HG02840 (cell line): ENCODE data around the gene C10orf71.
A peak's percentile ranks its signal among the peaks of the same experiment; 100 is the strongest.

ENCODE experiments used
- ATAC-seq: cut with Tn5 transposase; IDR thresholded peaks from one replicate; pipeline ENCODE4 v1.9.1; 2021; ENCODE audit warnings: mild to moderate bottlenecking, moderate library complexity, moderate number of reproducible peaks; ENCODE audit not compliant: unreplicated experiment, low FRiP score

Gene C10orf71

GRCh38 chr10:49293208-49293603 lies 5.8 kb upstream of the C10orf71 start:
- ATAC-seq, result no peak

GRCh38 chr10:49294731-49295130 lies 4.2 kb upstream of the C10orf71 start:
- no peak for ATAC-seq

GRCh38 chr10:49295297-49295696 lies 3.7 kb upstream of the C10orf71 start:
- no peak for ATAC-seq

- no peak for ATAC-seq
Measured at GRCh38 chr10:49296382-49296781, 2.6 kb upstream of the C10orf71 start.

- no peak for ATAC-seq
Measured at GRCh38 chr10:49296836-49297235, 2.1 kb upstream of the C10orf71 start.

GRCh38 chr10:49297818-49298670 lies 926 bp upstream of the C10orf71 start:
- no peak for ATAC-seq

GRCh38 chr10:49298671-49298982 lies 343 bp upstream of the C10orf71 start:
- ATAC-seq, result no peak

- ATAC-seq, result peak; percentile 47
Measured at GRCh38 chr10:49299816-49300139, 808 bp downstream of the C10orf71 start.

- ATAC-seq, result peak; percentile 77
Measured at GRCh38 chr10:49300140-49300974, 1.4 kb downstream of the C10orf71 start.

- no peak for ATAC-seq
Measured at GRCh38 chr10:49301302-49301701, 2.3 kb downstream of the C10orf71 start.

- ATAC-seq, result no peak
Measured at GRCh38 chr10:49302088-49302487, 3.1 kb downstream of the C10orf71 start.

GRCh38 chr10:49303711-49304110 lies 4.7 kb downstream of the C10orf71 start:
- no peak for ATAC-seq

- ATAC-seq, result no peak
Measured at GRCh38 chr10:49304137-49304536, 5.2 kb downstream of the C10orf71 start.

GRCh38 chr10:49307921-49308320 lies 9.0 kb downstream of the C10orf71 start:
- no peak for ATAC-seq

- no peak for ATAC-seq
Measured at GRCh38 chr10:49308881-49309280, 9.9 kb downstream of the C10orf71 start.

GRCh38 chr10:49309691-49310411 lies 10.9 kb downstream of the C10orf71 start:
- no peak for ATAC-seq

GRCh38 chr10:49310460-49310859 lies 11.5 kb downstream of the C10orf71 start:
- no peak for ATAC-seq

- ATAC-seq, result no peak
Measured at GRCh38 chr10:49310901-49311554, 12.1 kb downstream of the C10orf71 start.

- no peak for ATAC-seq
Measured at GRCh38 chr10:49311555-49312236, 12.7 kb downstream of the C10orf71 start.

GRCh38 chr10:49312246-49312869 lies 13.4 kb downstream of the C10orf71 start:
- ATAC-seq, result no peak
